Posterior cingulate gyrus (tissue), 11 donors: ENCODE results near the gene MAP3K12.

Experiments
- DNase-seq, 10 donors: peaks; one replicate each; pipeline versions ENCODE4 v3.0.0 to v3.0.0-alpha.2; 2020 to 2021; ENCODE audit warnings: mixed read lengths in 3 of 10
- intact Hi-C: fragments of 100-400 bp; cut with DNase I; formaldehyde crosslinking; loops from one replicate; pipeline ENCODE4 v1.15.1; 2023

The MAP3K12 gene

DNA sequence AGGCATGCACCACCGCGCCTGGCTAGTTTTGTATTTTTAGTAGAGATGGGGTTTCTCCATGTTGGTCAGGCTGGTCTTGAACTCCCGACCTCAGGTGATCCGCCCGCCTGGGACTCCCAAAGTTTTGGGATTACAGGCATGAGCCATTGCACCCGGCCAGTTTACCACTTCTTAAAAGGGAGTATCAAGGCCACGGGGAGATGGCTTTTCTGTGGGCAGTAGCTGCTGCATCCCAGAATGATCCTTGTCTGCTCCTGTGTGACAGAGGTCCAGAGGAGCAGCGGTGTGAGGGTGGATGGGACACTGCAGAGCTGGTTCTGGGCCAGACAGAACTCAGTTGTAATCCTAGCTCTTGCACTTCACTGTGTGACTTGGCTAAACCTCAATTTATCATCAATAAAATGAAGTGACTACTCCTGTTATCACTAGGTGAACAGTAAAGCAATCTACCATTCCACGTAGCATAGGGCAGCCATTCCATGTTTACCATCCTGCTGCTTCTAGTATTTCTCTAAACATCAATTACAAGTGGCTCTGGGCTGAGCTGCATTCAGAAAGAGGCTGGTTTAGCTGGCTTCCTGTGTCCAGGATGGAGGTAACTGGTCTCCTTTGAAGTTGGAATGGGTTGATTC, 11.0 kb upstream of the MAP3K12 start:
- intact Hi-C loops, result no loop called here
- DNase-seq, result peak in 1 of 10 donors; percentile 70

DNA sequence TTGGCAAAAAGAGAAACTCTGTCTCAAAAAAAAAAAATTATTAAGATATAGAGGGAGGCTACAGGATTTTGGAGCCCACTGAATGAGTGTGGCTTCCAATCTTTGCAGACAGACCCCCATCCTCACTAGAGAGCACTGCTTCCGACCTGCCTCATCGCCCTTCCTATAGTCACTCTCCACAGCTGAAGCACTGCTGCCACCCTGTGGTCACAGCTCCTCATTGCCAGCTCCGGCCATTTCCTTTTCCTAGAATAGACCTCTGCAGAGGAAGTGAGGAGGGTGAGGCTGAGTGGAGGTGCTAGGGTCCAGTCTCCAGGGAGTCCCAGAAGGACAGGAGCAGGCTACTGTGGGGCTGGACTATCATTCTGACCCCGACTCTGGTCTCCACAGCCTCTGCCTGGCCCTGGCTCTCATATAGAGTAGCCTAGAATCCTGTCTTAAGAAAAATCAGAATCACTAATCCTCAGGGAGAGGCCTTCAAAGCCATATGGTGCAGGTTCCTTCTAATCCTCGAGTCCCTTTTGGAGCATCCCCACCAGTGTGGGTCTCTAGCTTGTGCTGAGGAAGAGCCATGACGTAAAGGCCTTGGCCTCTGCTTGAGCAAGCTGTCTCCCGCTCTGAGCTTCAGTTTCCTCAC, 9.4 kb upstream of the MAP3K12 start:
- DNase-seq, result peak; percentile 79 to 97 (median 90)
- intact Hi-C loops, result loop anchor here (5.0 kb wide), 1 partner anchor 156 kb away; no protein-coding TSS in a partner anchor

DNA sequence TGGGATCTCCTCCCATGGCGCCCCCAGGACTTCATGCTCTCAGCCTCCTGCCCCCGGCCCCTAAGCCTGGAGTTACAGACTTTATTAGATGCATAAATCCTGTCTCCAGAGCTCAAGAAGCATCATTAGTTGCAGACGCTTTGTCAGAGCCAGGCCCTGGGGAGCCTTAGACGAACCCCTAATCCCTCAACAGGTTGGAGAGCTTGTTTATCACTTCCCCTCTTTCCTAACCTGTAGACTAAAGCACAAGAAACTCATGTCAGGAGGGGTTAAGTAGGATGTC, 8.3 kb upstream of the MAP3K12 start:
- intact Hi-C loops, result loop anchor here (5.0 kb wide), 1 partner anchor 155 kb away; no protein-coding TSS in a partner anchor
- DNase-seq, result no peak

DNA sequence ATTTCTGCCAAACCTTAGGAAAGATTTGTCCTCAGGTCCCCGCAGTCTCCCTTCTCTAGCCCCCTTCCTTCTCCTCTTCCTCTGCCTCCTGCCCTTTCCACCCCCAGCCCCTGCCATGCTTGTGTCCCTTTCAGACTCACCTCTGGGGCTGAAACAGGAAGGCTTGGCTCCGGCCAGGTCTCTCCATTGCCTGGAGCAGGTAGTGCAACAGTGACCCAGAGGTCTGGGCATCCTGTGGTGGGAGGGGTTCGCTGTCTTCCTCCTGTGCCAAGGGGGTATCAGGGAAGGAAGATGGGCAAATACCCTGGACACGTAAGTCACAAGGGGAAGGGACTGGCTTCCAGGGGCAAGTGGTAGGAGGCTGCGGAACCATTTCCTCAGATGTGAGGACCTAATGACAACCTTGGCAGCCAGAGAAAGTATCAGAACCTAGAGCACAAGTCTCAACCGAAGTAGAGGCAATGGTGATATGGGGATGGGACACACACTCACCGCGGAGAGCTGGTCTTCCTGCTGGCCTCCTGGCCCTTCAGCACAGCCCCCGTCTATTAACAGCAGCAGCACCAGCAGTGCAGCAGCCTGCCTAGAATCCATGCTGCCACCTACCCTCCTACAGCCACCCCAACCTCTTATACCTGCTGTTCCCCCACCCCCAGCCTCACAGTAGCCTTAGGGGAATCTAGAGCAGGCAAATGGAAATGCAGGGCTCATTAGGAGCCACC, 7.8 kb upstream of the MAP3K12 start, which contains the start of gene NPFF:
NPFF (minus strand) TSS at position 604 of the 722 bp plus-strand sequence; CDS start at position 594, 10 bp downstream.
- DNase-seq, result peak in 1 of 10 donors; percentile 50
- intact Hi-C loops, result loop anchor here (5.0 kb wide), 1 partner anchor 155 kb away; no protein-coding TSS in a partner anchor

DNA sequence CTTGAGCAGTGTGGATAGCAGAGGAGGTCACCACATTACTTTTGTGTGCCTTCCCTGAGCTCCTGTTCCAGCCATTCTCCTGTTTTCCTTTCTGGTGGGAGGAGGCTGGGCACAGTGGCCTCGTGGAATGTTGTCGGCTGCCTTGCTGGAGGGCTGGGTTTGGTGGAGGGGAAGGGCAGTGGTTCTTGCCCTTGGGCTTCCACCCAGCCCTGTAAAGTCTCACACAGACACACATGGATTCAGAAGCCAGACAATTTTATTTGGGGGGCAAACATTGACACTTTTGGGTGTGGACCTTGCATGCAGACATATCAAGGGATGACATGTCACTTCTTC, 7.2 kb upstream of the MAP3K12 start:
- intact Hi-C loops, result loop anchor here (5.0 kb wide), 1 partner anchor 154 kb away; no protein-coding TSS in a partner anchor
- DNase-seq, result peak in 1 of 10 donors; percentile 24

DNA sequence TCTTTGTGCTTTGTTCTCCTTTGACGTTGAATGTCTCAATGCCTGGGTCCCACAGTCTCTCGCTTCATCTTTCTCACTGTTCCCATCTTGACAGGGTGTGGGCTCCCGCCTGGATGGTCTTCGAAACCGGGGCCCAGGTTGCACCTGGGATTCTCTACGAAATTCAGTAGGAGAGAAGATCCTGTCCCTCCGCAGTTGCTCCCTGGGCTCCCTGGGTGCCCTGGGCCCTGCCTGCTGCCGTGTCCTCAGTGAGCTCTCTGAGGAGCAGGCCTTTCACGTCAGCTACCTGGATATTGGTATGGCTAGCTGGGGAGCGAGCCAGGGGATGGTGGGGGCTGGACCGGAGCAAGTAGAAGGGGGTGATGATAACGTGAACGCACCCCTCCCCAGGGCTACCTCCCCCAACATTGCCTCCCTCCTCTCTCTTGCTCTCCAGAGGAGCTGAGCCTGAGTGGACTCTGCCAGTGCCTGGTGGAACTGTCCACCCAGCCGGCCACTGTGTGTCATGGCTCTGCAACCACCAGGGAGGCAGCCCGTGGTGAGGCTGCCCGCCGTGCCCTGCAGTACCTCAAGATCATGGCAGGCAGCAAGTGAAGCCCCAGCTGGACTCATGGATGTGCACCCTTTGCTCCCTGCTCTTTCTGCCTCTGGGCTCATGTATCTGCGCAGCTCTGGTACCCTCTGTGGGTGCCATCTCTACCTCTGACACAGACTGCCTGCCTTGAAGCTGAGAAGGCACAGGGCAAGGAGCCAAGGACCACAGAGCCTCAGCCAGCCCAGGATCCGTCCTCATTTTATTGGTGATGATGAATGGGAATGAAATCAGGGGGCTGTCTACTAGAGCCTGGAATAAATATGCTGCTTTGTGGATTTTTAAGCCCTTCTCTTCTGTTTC, 6.5 kb upstream of the MAP3K12 start:
- intact Hi-C loops, result loop anchor here (5.0 kb wide), 1 partner anchor 154 kb away; no protein-coding TSS in a partner anchor

DNA sequence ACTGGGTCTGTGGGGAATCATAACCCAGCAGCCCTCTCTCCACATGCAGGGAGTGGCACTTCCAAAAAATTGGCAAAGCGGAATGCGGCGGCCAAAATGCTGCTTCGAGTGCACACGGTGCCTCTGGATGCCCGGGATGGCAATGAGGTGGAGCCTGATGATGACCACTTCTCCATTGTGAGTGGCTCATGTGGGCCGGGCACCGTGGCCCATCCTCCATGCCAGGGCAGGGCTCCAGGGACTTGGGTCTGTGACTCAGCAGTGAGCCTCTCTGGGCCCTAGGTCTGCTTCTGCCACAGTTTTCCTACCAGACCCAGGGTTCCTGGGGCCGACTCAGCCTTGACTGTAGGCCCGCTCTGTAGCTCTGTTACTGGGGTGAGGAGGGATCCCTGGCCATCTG, 5.8 kb upstream of the MAP3K12 start:
- intact Hi-C loops, result loop anchor here (5.0 kb wide), 1 partner anchor 153 kb away; no protein-coding TSS in a partner anchor
- peak in 5 of 10 donors; percentile 43 to 91 (median 76) for DNase-seq

More for the DNA sequence above, 6.5 kb upstream of the MAP3K12 start:
- peak in 2 of 10 donors; percentile 39 to 80 for DNase-seq

DNA sequence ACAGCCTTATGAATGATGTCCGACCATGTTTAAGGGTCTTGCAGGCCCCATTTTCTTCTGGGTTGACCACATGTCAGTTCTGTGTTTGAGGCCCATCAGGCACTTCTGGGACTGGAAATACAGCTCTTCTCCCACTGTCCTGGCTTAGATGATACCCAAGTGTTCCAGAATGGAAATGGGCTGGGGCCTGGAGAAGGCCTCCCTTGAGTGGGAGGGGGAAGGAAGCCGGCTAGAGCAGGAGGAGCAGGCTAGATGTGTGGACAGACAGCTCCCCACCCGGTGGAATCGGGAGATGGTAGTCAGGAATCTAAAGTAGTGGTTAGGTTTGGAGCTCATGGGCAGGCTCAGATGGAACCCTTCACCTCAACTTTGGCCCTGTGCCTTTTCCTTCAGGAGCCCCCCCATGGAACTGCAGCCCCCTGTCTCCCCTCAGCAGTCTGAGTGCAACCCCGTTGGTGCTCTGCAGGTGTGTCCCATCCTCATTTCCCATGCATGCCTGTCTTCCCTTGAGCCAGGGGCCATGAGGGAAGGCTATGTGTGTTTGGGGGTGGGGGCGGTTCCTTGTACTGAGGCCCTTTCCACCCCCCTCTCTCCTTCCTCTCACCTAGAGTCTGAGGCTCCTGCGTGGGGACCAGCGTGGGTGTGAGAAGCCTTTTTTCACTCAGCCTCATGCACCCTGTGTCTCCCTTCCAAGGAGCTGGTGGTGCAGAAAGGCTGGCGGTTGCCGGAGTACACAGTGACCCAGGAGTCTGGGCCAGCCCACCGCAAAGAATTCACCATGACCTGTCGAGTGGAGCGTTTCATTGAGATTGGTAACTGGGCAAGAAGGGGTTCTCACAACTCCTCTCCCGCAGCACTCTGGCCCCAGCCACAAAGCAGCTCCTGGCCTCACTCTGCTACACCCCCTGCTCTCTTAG, 5.0 kb upstream of the MAP3K12 start:
- peak in 2 of 10 donors; percentile 57 to 74 for DNase-seq
- intact Hi-C loops, result no loop called here

DNA sequence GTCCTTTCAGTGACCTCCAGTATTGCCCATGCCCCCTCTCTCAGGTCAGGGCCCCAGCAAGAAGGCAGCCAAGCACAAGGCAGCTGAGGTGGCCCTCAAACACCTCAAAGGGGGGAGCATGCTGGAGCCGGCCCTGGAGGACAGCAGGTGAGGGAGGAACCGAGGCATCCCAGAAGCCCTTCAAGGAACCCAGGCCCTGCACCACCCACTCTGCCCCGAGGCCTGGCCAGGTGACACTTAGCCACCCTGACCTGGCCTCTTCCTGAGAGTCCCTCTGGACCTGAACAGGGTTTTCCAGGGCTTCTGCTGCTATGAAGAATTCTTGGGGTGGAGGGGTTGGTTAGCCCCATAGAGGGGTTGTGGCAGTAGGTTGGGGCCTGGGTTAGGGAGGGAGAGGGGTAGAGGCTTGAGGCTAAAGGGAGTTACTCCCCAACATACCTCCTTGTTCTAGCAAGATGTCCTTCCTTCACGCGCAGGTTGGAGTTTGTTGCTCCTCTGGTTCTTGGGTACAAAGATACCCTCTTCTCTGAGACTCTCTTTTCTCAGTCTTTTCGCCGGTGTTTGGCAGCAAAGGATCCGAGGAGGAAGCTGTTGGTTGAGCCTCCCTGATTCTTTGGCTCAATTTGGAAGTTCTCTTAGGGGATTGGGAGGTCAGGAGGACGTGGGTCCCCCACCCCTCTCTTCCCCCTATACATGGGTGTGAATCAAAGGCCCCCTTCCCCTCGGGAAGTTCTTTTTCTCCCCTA, 3.9 kb upstream of the MAP3K12 start:
- intact Hi-C loops, result no loop called here
- peak in 1 of 10 donors; percentile 52 for DNase-seq

DNA sequence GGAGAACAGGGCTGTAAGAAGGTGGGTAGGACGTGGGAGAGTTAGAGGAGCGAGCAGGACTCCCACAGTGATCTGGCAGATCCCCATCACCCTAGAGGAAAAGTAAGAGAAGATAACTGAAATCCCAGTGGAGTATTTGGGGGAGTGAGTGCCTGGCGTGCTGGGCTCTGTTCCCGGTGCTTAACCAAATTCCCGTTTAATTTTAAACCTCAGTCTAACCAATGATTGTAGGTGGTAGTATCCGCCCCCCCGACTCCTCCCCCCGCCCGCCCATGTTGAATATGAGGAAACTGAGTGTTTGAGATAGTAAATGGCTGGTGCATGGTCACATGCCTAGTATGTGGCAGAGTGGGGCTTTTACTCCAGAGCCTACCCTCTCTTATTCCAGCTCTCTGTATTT, 3.1 kb upstream of the MAP3K12 start:
- no peak for DNase-seq
- intact Hi-C loops, result no loop called here

DNA sequence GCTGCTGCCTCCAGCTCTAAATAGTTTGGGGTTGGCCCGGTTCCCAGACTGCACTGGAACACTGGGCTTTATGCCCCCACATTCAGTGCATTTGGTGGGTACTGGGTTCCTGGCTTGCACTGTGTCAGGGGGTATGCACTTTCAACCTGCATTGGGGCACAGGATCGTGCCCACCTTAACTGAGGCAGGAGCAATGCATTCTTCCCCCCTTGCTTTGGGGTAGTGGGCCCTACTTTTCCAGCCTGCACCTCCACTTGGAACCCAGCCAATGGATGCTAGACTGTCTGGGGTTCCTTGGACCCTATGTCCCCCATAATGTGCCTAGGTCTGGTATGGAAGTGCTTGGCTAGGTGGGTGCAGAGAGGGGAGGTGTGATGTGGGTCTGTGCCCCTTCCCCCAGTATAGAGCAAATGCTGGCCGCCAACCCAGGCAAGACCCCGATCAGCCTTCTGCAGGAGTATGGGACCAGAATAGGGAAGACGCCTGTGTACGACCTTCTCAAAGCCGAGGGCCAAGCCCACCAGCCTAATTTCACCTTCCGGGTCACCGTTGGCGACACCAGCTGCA, 2.4 kb upstream of the MAP3K12 start:
- intact Hi-C loops, result loop anchor here (2.0 kb wide), 1 partner anchor 49 kb away; the partner anchor contains the start of gene PCBP2

DNA sequence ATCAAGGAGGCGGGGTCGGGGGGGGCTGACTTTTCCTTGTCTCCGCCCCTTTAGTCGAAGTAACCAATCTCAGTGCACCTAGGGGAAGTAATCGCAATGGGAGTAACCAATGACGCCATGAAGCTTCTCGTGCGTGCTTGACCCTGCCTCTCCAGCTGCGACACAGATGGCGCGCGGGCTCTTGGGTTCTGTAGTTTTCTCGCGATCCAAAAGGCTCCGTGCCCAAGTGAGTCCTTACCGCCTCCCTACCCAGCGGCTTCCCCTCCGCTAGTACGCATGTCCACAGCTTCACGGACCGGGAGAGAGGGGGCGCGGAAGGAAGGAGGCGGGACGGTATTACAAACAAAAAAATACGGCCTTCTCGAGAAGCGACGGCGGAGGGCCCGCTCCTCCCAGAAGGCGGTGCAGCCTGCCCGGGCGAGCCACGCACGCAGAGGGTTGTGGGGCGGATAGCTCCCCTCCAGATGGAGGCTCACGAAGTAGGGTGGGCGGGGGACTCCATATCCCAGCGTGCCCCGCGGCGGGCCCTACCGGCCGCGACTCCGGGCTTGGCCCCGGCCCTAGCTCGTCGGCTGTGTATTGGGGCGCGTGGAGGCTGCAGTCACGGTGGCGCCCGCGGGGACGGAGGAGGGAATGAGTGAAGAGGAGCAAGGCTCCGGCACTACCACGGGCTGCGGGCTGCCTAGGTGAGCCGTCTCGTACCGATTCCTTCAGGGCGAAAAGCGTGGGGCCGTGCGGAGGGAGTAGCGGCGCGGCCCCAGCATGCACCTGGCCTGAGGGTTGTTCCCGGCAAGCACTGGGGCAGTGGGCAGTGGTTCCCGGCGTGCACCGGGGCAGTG, 1.7 kb upstream of the MAP3K12 start, which contains the start of gene TARBP2:
TARBP2 (plus strand) TSS at position 508 of the 839 bp plus-strand sequence; CDS start at position 634, 126 bp downstream.
- intact Hi-C loops, result loop anchor here (2.0 kb wide), 1 partner anchor 48 kb away; the partner anchor contains the start of gene PCBP2
- DNase-seq, result peak; percentile 96 to 100 (median 98)

More for the DNA sequence above, 2.4 kb upstream of the MAP3K12 start:
- no peak for DNase-seq

DNA sequence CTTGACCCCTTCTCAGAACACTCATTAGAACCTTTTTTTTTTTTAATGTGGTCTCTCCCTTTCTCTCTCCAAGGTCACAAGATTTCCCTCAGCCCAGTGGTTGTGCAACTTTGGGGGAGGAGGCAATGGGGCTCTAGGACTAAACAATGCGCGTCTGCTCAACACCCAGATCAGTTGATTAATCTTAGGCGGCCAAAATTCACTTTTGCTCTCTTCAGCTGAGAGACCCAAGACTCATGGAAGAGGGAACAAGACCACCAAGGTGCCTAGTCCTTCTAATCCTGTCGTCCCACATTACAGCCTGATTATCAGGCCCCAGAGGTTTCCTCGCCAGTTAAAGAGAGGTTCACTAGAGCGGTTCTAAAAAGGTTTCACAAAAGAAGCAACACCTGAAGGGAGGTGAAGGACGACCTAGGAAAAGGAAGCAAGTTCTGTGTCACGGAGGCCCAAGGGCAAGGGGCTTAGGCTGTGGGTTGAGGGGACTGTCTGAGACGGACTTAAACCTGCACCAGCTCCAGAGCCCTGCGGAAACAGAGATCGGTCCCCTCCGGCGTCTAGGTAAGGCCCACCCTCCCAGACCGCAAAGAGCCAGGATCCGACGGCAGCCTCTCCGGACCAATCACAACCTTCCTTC, 1.0 kb upstream of the MAP3K12 start:
- intact Hi-C loops, result loop anchor here (2.0 kb wide), 1 partner anchor 47 kb away; the partner anchor contains the start of gene PCBP2

DNA sequence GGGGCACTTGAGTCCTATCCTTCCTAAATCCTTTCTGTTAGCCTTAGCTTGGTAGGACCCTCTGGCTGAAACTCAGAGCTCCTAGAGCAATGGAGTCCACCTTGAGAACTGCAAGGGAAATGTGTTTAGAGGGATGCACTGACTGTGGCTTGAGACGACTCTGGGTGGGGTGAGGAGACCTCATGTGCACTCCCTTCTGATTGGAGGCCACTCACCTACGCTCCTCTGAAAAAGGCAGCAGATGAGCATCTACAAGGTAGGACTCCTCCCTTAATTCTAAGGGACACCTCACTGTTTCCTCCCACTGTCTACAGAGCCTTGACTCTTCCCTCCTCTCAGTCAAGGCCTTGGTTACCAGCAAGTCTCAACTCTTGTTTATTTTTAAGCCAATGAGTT, 1.0 kb downstream of the MAP3K12 start:
- intact Hi-C loops, result no loop called here
- DNase-seq, result no peak

More for the DNA sequence above, 1.0 kb upstream of the MAP3K12 start:
- peak in 1 of 10 donors; percentile 32 for DNase-seq

DNA sequence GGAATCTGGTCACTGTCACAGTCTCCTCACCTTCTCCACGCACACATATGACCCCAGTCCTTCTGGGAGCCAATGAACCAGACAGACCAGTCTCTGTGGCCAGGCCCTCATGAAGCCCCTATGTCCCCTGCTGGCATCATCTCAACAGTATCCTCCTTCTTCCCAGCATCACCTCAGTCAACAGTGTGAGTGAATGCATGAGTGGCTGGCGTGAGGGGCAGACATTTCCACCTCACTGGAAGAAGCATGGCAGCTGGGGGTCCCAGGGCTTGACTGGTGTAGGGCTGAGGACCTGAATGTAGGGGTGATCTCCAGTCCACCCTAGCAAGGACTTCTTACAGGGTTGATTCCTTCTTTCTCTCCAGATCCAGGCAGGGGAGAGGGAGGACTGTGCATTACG, 1.8 kb downstream of the MAP3K12 start:
- no peak for DNase-seq

DNA sequence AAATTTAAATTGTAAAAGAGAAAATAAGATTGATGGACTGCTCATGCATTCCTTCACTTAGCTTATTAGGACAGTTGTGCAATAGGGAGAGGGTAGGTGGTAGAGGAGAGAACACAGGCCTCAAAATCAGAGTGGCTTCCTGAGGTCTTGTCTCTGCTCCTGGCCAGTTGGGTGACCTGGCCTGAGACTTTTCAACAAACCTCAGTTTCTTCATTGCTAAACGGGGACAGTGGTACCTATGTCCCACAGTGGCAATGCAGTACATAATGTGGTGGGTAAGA, 2.6 kb downstream of the MAP3K12 start:
- intact Hi-C loops, result no loop called here
- no peak for DNase-seq

More for the DNA sequence above, 1.8 kb downstream of the MAP3K12 start:
- intact Hi-C loops, result no loop called here
